K562 (cell line): Measurements from ENCODE around the gene SLC35E2B. TPM values are rescaled to one million over a fixed set of nuclear protein-coding genes. Genes with fewer than 3 reads are reported as not detected.

ENCODE experiments used
- ATAC-seq: fragments of 200-7000 bp; cut with Tn5 transposase; 3 replicates; pipeline ENCODE4 v1.9.1; 2020; ENCODE audit warnings: moderate library complexity
- BruUV-seq: library from RNA; stranded (reverse); fragments of 400-500 nt; replicated peaks from 2 replicates; lab custom pipeline; 2021; lab: Mats Ljungman, UMichigan
- CTCF ChIA-PET: fragments of 300-600 bp; formaldehyde crosslinking; extraction: SDS; loops from one replicate; lab custom pipeline; 2021; ENCODE audit warnings: low intra/inter-chr PET ratio; lab: Yijun Ruan, JAX
- POLR2A ChIA-PET: fragments of 300-600, 350-650 bp; sonication (Branson Sonifier 250); formaldehyde crosslinking; extraction: SDS; loops from one replicate; lab custom pipeline; 2021; ENCODE audit warnings: antibody characterized with exemption, inconsistent platforms; lab: Yijun Ruan, JAX
- DNase-seq, 4 experiments: peaks; one replicate each; pipeline versions ENCODE4 v3.0.0 to v3.0.0-alpha.2; 2011 to 2018; ENCODE audit warnings: low spot score in 3 of 4, mixed read lengths in 3 of 4; ENCODE audit errors: extremely low read depth in 1 of 4
- FAIRE-seq: peaks from 2 replicates; lab custom pipeline; 2011; peaks lifted over from hg19 to GRCh38; lab: Jason Lieb, UNC
- H2AFZ ChIP-seq: 2 replicates; pipeline ENCODE4 v1.6.0; 2011; ENCODE audit warnings: low read depth, low read length, control low read depth, inconsistent platforms
- H3K27ac ChIP-seq: fragments of 200-600 bp; 3 replicates; pipeline ENCODE4 v1.8.0; 2011; ENCODE audit warnings: low read depth, mild to moderate bottlenecking, control low read depth, inconsistent platforms, low read length, moderate library complexity, mixed read lengths; ENCODE audit errors: extremely low read depth
- H3K27me3 ChIP-seq, 2 experiments: fragments of 300-600 bp in 1 of 2; 2 replicates in 1 of 2; 3 replicates in 1 of 2; pipeline versions ENCODE4 v1.6.0 to v1.8.0; 2011; ENCODE audit warnings: inconsistent platforms in 2 of 2, low read length in 2 of 2, mild to moderate bottlenecking in 1 of 2, mixed read lengths in 1 of 2, moderate library complexity in 1 of 2; ENCODE audit not compliant: control insufficient read depth in 2 of 2, insufficient read depth in 2 of 2
- H3K36me3 ChIP-seq: fragments of 300-600 bp; 3 replicates; pipeline ENCODE4 v1.8.0; 2011; ENCODE audit warnings: mild to moderate bottlenecking, low read length, inconsistent platforms; ENCODE audit not compliant: control insufficient read depth, insufficient read depth
- H3K4me1 ChIP-seq, 2 experiments: fragments of 200-600 bp in 1 of 2; replicated peaks in 1 of 2; 2 replicates in 1 of 2; 3 replicates in 1 of 2; pipeline versions ENCODE4 v1.5.1 to v1.8.0; 2011; ENCODE audit warnings: inconsistent platforms in 2 of 2, low read length in 2 of 2, mild to moderate bottlenecking in 1 of 2, mixed read lengths in 1 of 2, moderate library complexity in 1 of 2; ENCODE audit not compliant: control insufficient read depth in 2 of 2, insufficient read depth in 2 of 2
- H3K4me2 ChIP-seq: 2 replicates; pipeline ENCODE4 v1.6.1; 2011; ENCODE audit warnings: low read length, control low read depth, inconsistent platforms, mixed read lengths; ENCODE audit not compliant: insufficient read depth
- H3K4me3 ChIP-seq: fragments of 200-600 bp; sonication (generic), shearing (Covaris generic); 2 replicates; pipeline ENCODE4 v1.5.1; 2016; ENCODE audit warnings: control low read depth, inconsistent platforms
- H3K79me2 ChIP-seq: fragments of 200-600 bp; 3 replicates; pipeline ENCODE4 v1.8.0; 2011; ENCODE audit warnings: low read length, inconsistent platforms; ENCODE audit not compliant: control insufficient read depth, insufficient read depth
- H3K9ac ChIP-seq, 2 experiments: 2 replicates each; pipeline versions ENCODE4 v1.6.0 to v1.6.1; 2011; ENCODE audit warnings: low read depth in 2 of 2, low read length in 2 of 2, control low read depth in 1 of 2, inconsistent platforms in 1 of 2, mild to moderate bottlenecking in 1 of 2, mixed read lengths in 1 of 2; ENCODE audit not compliant: insufficient read depth in 1 of 2
- H3K9me1 ChIP-seq: one replicate; pipeline ENCODE4 v1.6.0; 2011; ENCODE audit warnings: inconsistent platforms, mild to moderate bottlenecking, low read length, moderate library complexity; ENCODE audit not compliant: control insufficient read depth, insufficient read depth
- H3K9me3 ChIP-seq: replicated peaks from 2 replicates; pipeline ENCODE4 v1.5.1; 2011; ENCODE audit warnings: low read depth, low read length, inconsistent platforms; ENCODE audit not compliant: control insufficient read depth, insufficient read depth
- H4K20me1 ChIP-seq: replicated peaks from 2 replicates; pipeline ENCODE4 v1.6.1; 2011; ENCODE audit warnings: low read length, inconsistent platforms, mixed read lengths; ENCODE audit not compliant: control insufficient read depth, insufficient read depth
- CXXC5 ChIP-seq: fragments of 250-450 bp; sonication (Bioruptor Pico); IDR thresholded peaks from 2 replicates; pipeline ENCODE4 v1.8.0; 2022; ENCODE audit warnings: inconsistent platforms, mild to moderate bottlenecking, moderate library complexity
- KDM2B ChIP-seq: fragments of 250-450 bp; sonication (Bioruptor Pico); IDR thresholded peaks from 2 replicates; pipeline ENCODE4 v1.8.0; 2021; ENCODE audit warnings: mild to moderate bottlenecking, moderate library complexity
- MAZ ChIP-seq, 2 experiments: fragments of 450-650 bp in 1 of 2; sonication (generic) in 1 of 2; formaldehyde crosslinking; IDR thresholded peaks in 1 of 2; conservative IDR thresholded peaks in 1 of 2; 2 replicates each; pipeline versions ENCODE4 v1.4.0 to v1.5.0; 2020; ENCODE audit warnings: mild to moderate bottlenecking in 1 of 2, missing genetic modification reagents in 1 of 2
- STAT5B ChIP-seq: fragments of 250-450 bp; sonication (Bioruptor Pico); IDR thresholded peaks from 2 replicates; pipeline ENCODE4 v1.8.0; 2021; ENCODE audit warnings: mild to moderate bottlenecking, inconsistent platforms
- TAF7 ChIP-seq: fragments of 450-650 bp; IDR thresholded peaks from 2 replicates; pipeline ENCODE4 v1.6.1; 2016; ENCODE audit warnings: missing genetic modification characterization, missing compliant biosample characterization
- ZBTB33 ChIP-seq: sonication (generic); formaldehyde crosslinking; IDR thresholded peaks from 2 replicates; pipeline ENCODE4 v1.8.1; 2023; ENCODE audit warnings: mild to moderate bottlenecking, missing genetic modification reagents
- ZNF395 ChIP-seq: fragments of 200-800 bp; sonication (Bioruptor generic); IDR thresholded peaks from 2 replicates; pipeline ENCODE4 v1.6.1; 2017; ENCODE audit warnings: missing genetic modification characterization, missing compliant biosample characterization
- ZNF408 ChIP-seq: fragments of 250-450 bp; sonication (Bioruptor Pico); IDR thresholded peaks from 2 replicates; pipeline ENCODE4 v1.4.0; 2020; ENCODE audit warnings: low read depth, mild to moderate bottlenecking, moderate library complexity
- ZNF444 ChIP-seq: fragments of 250-450 bp; sonication (Bioruptor Pico); IDR thresholded peaks from 2 replicates; pipeline ENCODE4 v1.4.0; 2020; ENCODE audit warnings: mild to moderate bottlenecking, moderate library complexity
- ZNF592 ChIP-seq: fragments of 450-650 bp; IDR thresholded peaks from 2 replicates; pipeline ENCODE4 v1.6.1; 2017; ENCODE audit warnings: antibody characterized with exemption, mild to moderate bottlenecking
- WGBS: fragments of 100-300 bp; shearing (Covaris generic); methylation state at CpG from one replicate; pipeline ENCODE4 v1.1.6; 2016; ENCODE audit warnings: low coverage, mixed read lengths; ENCODE audit not compliant: insufficient coverage; ENCODE audit errors: missing lambda C conversion rate; 5-methylcytosine and 5-hydroxymethylcytosine counted together
- in situ Hi-C: fragments of 300-500 bp; cut with MboI; formaldehyde crosslinking; loops from 4 replicates; pipeline ENCODE4 v1.15.0; 2018; ENCODE audit warnings: inconsistent platforms, mixed read lengths
- intact Hi-C: fragments of 100-400 bp; cut with micrococcal nuclease; formaldehyde crosslinking; loops from 2 replicates; pipeline ENCODE4 v1.14.2; 2022
- polyA plus RNA-seq, 8 experiments: library from polyadenylated mRNA; depleted of rRNA in 4 of 8; stranded (reverse) in 5 of 8; unstranded in 3 of 8; fragments of >200 nt; fragmentation: Nextera tagmentation in 2 of 8; fragmentation: Illumina TruSeq in 1 of 8; extraction: Ambion mirVana in 2 of 8; extraction: Trizol in 1 of 8; gene quantifications; 2 replicates each; pipeline versions ENCODE4 v1.2.1 to v1.2.3, GENCODE V29; 2011 to 2014; ENCODE audit warnings: inconsistent platforms in 1 of 8, missing spikeins in 1 of 8
- total RNA-seq, 7 experiments: library from RNA; depleted of rRNA in 6 of 7; stranded (reverse); fragments of >200 nt in 6 of 7; fragmentation: Illumina TruSeq in 2 of 7; extraction: Trizol in 2 of 7; gene quantifications; 2 replicates each; pipeline versions ENCODE4 v1.2.1 to v1.2.3, GENCODE V29; 2011 to 2021; ENCODE audit warnings: low replicate concordance in 1 of 7

Gene SLC35E2B
- total and polyA plus RNA-seq, 9 of the 15 experiments (the other 6 are each of a cell fraction or from before 2014, with no cell fraction given), result 4.7 to 44.6 (median 20.7) TPM

- Histone ChIP-seq H3K4me3 (no peak overlapping the region), H3K9me3 (no peaks in the 10 kb centered on the region), H3K4me2 (no peak overlapping the region), H3K9me1 (no peaks in the 10 kb centered on the region), H3K4me1 (peaks cover 13 to 48% of the 10 kb centered on the region in 2 experiments; a peak in 4 of 5 replicates), H3K36me3 (no peaks in the 10 kb centered on the region), H3K27me3 (no peaks in the 10 kb centered on the region; a peak in 1 of 5 replicates), H3K79me2 (peaks cover 17% of the 10 kb centered on the region), H2AFZ (peak overlapping the region; percentile 11), H3K27ac (no peak overlapping the region), H4K20me1 (0 out of 2 replicates have a peak, but pooled peaks cover 6% of the 10 kb centered on the region), H3K9ac (peak overlapping the region in 1 of 2 experiments; percentile 18; a peak in 1 of 4 replicates)
- CTCF ChIA-PET, result no interaction called here
- no peak for FAIRE-seq
- no peak for ATAC-seq
- intact Hi-C loops (no loop called here), in situ Hi-C loops (no loop called here)
- 36% methylated on average over 12 of the region's 12 CpGs for WGBS
- POLR2A ChIA-PET, result interaction anchor here (0.9 to 1.0 kb wide), 2 partner anchors 8 to 13 kb away, joined by 3 read pairs; no protein-coding TSS in a partner anchor
- no peak for DNase-seq
- no TSS peak for BruUV-seq
- TF ChIP-seq KDM2B (CRISPR knock-in tag) (0 out of 2 replicates have a peak, but pooled peaks have one; percentile 34), MAZ (CRISPR knock-in tag; conservative IDR thresholded peaks at IDR 0.05 in 1 of 2, IDR thresholded peaks at IDR 0.05 in 1 of 2) (0 out of 4 replicates have a peak, but pooled peaks of 1 of the 2 experiments have one; percentile 34), ZBTB33 (CRISPR knock-in tag) (peak; percentile 25; the same call in 1 of the 2 replicates), ZNF444 (peak; percentile 69; the same call in 1 of the 2 replicates), TAF7 (peak; percentile 74), STAT5B (CRISPR knock-in tag) (peak; percentile 57; the same call in 1 of the 2 replicates), CXXC5 (CRISPR knock-in tag) (peak; percentile 90), ZNF395 (CRISPR knock-in tag) (peak; percentile 98), ZNF408 (CRISPR knock-in tag) (0 out of 2 replicates have a peak, but pooled peaks have one; percentile 19), ZNF592 (peak; percentile 99)
These were observed 82.6 kb downstream of the SLC35E2B start for GRCh38 chr1:1609822-1610485.
